HepG2 (cell line): Measurements from ENCODE around the gene TBATA. TPM values are rescaled to one million over a fixed set of nuclear protein-coding genes. Genes with fewer than 3 reads are reported as not detected.

ENCODE experiments used
- ERF ChIP-seq: IDR thresholded peaks from 2 replicates; pipeline ENCODE4 v1.6.1; 2018; ENCODE audit warnings: missing biosample characterization, missing genetic modification reagents
- HMGA1 ChIP-seq: sonication (generic); formaldehyde crosslinking; conservative IDR thresholded peaks from 2 replicates; pipeline ENCODE4 v1.4.0; 2020; ENCODE audit warnings: missing genetic modification reagents
- LRRFIP1 ChIP-seq: sonication (generic); formaldehyde crosslinking; conservative IDR thresholded peaks from 2 replicates; pipeline ENCODE4 v1.4.0; 2020; ENCODE audit warnings: missing genetic modification reagents
- NCOA2 ChIP-seq: sonication (generic); formaldehyde crosslinking; IDR thresholded peaks from 2 replicates; pipeline ENCODE4 v1.8.0; 2022; ENCODE audit warnings: inconsistent platforms
- NR1H2 ChIP-seq: sonication (generic); formaldehyde crosslinking; IDR thresholded peaks from 2 replicates; pipeline ENCODE4 v1.8.1; 2022; ENCODE audit warnings: low read depth, missing genetic modification reagents, borderline replicate concordance
- NR2F2 ChIP-seq: IDR thresholded peaks from 2 replicates; pipeline ENCODE4 v1.6.1; 2012; ENCODE audit warnings: low read depth, inconsistent platforms, borderline replicate concordance
- RXRB ChIP-seq: IDR thresholded peaks from 2 replicates; pipeline ENCODE4 v1.6.1; 2016; ENCODE audit warnings: borderline replicate concordance, missing genetic modification reagents, missing compliant biosample characterization
- SMAD1 ChIP-seq: sonication (generic); formaldehyde crosslinking; IDR thresholded peaks from 2 replicates; pipeline ENCODE4 v1.4.0; 2020; ENCODE audit warnings: missing genetic modification reagents, low read depth, mild to moderate bottlenecking, borderline replicate concordance
- ZFP90 ChIP-seq: sonication (generic); formaldehyde crosslinking; IDR thresholded peaks from 2 replicates; pipeline ENCODE4 v1.8.0; 2022; ENCODE audit warnings: missing genetic modification reagents, mild to moderate bottlenecking, inconsistent platforms, borderline replicate concordance
- ZXDC ChIP-seq: sonication (generic); formaldehyde crosslinking; IDR thresholded peaks from 2 replicates; pipeline ENCODE4 v1.5.0; 2020; ENCODE audit warnings: mild to moderate bottlenecking, missing genetic modification reagents
- polyA plus RNA-seq, 8 experiments: library from polyadenylated mRNA; depleted of rRNA in 3 of 8; stranded (reverse) in 7 of 8; unstranded in 1 of 8; fragments of >200 nt; fragmentation: Illumina TruSeq in 4 of 8; extraction: Trizol in 4 of 8; gene quantifications; 2 replicates each; pipeline versions ENCODE4 v1.2.1 to v1.2.3, GENCODE V29; 2011 to 2016; ENCODE audit warnings: low read depth in 4 of 8, missing spikeins in 1 of 8, mixed read lengths in 1 of 8; ENCODE audit not compliant: insufficient read depth in 1 of 8
- total RNA-seq, 5 experiments: library from RNA; depleted of rRNA; stranded (reverse); fragments of >200 nt; fragmentation: Illumina TruSeq; extraction: Trizol; gene quantifications; 2 replicates each; pipeline ENCODE4 v1.2.3, GENCODE V29; 2016; ENCODE audit warnings: low read depth in 1 of 5

The TBATA gene
- total and polyA plus RNA-seq, 2 of the 13 experiments (the other 11 are each of a cell fraction or from before 2014, with no cell fraction given), result not detected

- TF ChIP-seq NR1H2 (CRISPR knock-in tag) (no peak), LRRFIP1 (CRISPR knock-in tag) (no peak), NCOA2 (CRISPR knock-in tag) (no peak), SMAD1 (no peak), RXRB (CRISPR knock-in tag) (no peak), NR2F2 (no peak), HMGA1 (CRISPR knock-in tag) (no peak), ZFP90 (CRISPR knock-in tag) (no peak), ERF (no peak), ZXDC (CRISPR knock-in tag) (no peak)
These were observed 23.9 kb upstream of the TBATA start (continued) for GRCh38 chr10:70809011-70809611.
